ENCODE results near the gene TMEM243.
"Not testable (repeated sequence)": the region's sequence is repeated elsewhere in the genome, so short reads cannot be mapped to it uniquely, and the experiment has no call there.

DNA sequence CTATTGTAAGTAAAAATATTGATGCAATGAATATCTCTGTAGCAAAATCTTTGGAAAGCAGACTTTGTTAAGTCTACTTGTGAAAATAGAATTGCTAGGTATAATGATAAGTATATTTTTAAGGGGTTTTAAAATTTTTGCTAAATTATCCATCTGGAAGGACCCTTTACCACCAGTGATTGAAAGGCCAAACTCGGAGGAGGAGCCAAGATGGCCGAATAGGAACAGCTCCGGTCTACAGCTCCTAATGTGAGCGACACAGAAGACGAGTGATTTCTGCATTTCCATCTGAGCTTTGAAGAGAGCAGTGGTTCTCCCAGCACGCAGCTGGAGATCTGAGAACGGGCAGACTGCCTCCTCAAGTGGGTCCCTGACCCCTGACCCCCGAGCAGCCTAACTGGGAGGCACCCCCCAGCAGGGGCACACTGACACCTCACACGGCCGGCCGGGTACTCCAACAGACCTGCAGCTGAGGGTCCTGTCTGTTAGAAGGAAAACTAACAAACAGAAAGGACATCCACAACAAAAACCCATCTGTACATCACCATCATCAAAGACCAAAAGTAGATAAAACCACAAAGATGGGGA lies 19.0 kb upstream of the TMEM243 start:
- TF ChIP-seq, protein P1, sequence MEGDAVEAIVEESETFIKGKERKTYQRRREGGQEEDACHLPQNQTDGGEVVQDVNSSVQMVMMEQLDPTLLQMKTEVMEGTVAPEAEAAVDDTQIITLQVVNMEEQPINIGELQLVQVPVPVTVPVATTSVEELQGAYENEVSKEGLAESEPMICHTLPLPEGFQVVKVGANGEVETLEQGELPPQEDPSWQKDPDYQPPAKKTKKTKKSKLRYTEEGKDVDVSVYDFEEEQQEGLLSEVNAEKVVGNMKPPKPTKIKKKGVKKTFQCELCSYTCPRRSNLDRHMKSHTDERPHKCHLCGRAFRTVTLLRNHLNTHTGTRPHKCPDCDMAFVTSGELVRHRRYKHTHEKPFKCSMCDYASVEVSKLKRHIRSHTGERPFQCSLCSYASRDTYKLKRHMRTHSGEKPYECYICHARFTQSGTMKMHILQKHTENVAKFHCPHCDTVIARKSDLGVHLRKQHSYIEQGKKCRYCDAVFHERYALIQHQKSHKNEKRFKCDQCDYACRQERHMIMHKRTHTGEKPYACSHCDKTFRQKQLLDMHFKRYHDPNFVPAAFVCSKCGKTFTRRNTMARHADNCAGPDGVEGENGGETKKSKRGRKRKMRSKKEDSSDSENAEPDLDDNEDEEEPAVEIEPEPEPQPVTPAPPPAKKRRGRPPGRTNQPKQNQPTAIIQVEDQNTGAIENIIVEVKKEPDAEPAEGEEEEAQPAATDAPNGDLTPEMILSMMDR (IDR thresholded peaks at IDR 0.05; ENCODE audit: low read length) = not testable (repeated sequence)
- TF ChIP-seq EZH2 (optimal IDR thresholded peaks at IDR 0.05; ENCODE audit: low read depth, low read length); EZH2phosphoT487 (IDR thresholded peaks at IDR 0.05; ENCODE audit: low read length): not testable (repeated sequence)
